ENCODE results near the gene SLC7A14.

DNA sequence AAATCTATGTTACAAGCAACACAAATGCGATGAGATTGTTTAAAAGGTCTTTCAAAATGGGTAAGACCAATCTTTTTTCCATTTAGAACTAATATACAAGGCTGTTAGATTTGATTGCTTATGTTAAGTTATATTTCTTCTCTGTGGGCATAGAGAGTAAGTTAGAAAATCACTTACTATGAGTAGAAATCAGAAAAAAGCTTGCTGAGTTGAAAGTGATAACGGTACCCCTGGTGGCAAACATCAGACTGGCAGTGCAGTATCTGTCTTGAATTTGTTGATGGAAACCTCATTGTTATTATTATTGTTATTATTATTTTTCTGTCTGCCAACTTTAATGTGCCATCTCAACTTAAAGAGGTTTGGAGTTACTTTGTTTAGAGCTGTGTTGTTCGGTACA, 154.8 kb downstream of the SLC7A14 start:
- TF ChIP-seq POLR2A (IDR thresholded peaks at IDR 0.05), result no peak
- TF ChIP-seq, protein P1, sequence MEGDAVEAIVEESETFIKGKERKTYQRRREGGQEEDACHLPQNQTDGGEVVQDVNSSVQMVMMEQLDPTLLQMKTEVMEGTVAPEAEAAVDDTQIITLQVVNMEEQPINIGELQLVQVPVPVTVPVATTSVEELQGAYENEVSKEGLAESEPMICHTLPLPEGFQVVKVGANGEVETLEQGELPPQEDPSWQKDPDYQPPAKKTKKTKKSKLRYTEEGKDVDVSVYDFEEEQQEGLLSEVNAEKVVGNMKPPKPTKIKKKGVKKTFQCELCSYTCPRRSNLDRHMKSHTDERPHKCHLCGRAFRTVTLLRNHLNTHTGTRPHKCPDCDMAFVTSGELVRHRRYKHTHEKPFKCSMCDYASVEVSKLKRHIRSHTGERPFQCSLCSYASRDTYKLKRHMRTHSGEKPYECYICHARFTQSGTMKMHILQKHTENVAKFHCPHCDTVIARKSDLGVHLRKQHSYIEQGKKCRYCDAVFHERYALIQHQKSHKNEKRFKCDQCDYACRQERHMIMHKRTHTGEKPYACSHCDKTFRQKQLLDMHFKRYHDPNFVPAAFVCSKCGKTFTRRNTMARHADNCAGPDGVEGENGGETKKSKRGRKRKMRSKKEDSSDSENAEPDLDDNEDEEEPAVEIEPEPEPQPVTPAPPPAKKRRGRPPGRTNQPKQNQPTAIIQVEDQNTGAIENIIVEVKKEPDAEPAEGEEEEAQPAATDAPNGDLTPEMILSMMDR (IDR thresholded peaks at IDR 0.05), result no peak
